Lower leg skin (tissue), 3 donors: ENCODE results near the gene LGALS9.

Experiments used
- POLR2A ChIP-seq, 2 donors: fragments of 450-650 bp; IDR thresholded peaks; one replicate each; pipeline ENCODE4 v1.6.1; 2016 to 2017; ENCODE audit warnings: antibody characterized with exemption in 2 of 2, mild to moderate bottlenecking in 1 of 2, moderate library complexity in 1 of 2
- TF ChIP-seq, protein P1 (sequence below), 3 donors: fragments of 450-650 bp; IDR thresholded peaks; one replicate each; pipeline ENCODE4 v1.5.1; 2016; ENCODE audit warnings: antibody characterized with exemption in 3 of 3, mild to moderate bottlenecking in 3 of 3, moderate library complexity in 2 of 3

DNA sequence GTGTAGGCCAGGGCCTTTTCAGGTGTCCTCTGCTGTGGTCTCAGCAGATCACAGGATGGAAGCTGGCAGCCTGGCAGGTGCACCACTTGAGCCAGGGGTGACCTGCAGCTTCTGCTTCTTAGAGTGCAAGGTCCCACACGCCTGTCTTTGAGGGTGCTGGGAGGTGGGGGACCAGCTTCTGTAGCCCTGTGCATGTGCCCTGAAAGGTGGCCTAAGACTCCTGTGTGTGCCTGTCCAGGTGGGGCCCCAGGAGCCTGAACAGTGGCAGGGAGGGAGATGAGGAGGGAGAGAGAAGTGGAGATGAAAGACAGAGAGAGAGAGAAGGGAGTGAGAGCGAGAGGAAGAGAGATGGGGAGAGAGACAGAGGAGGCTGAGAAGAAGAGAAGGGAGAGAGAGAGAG, 46.2 kb downstream of the LGALS9 start:
- TF ChIP-seq, protein P1, sequence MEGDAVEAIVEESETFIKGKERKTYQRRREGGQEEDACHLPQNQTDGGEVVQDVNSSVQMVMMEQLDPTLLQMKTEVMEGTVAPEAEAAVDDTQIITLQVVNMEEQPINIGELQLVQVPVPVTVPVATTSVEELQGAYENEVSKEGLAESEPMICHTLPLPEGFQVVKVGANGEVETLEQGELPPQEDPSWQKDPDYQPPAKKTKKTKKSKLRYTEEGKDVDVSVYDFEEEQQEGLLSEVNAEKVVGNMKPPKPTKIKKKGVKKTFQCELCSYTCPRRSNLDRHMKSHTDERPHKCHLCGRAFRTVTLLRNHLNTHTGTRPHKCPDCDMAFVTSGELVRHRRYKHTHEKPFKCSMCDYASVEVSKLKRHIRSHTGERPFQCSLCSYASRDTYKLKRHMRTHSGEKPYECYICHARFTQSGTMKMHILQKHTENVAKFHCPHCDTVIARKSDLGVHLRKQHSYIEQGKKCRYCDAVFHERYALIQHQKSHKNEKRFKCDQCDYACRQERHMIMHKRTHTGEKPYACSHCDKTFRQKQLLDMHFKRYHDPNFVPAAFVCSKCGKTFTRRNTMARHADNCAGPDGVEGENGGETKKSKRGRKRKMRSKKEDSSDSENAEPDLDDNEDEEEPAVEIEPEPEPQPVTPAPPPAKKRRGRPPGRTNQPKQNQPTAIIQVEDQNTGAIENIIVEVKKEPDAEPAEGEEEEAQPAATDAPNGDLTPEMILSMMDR (IDR thresholded peaks at IDR 0.05), result no peak
- TF ChIP-seq POLR2A (IDR thresholded peaks at IDR 0.05), result no peak
